HG03025 (cell line): ENCODE measurements around the gene MXD1.

Experiments
- ATAC-seq: cut with Tn5 transposase; IDR thresholded peaks from one replicate; pipeline ENCODE4 v1.9.1; 2021; ENCODE audit warnings: mild to moderate bottlenecking, moderate library complexity; ENCODE audit not compliant: unreplicated experiment, low FRiP score

The MXD1 gene

DNA sequence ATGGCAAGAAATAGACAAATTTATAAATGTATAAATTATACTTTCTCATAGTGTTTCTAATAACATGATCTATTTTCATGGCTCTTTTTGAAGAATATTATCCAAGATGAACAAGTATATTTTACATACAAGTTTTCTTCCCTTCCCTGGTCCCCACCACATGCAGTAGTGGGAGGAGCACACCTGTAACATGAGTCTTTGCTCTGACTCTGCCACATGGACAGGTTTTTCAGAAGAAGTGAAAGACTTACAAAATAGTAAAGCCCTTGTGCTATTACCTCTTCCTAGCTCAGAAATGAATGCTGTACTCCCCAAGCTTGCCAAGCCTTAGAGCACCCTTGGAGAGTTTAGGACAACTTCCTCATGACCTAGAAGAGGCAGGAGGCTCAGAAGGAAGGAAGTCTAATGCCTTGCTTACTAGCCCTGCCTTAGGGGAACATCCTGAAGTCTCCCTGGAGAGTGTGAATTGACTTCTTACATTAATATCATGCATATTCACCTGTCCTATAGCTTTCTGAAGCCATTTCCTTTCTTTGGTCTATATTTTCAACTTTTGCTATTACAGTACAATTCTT is 18.4 kb downstream of the MXD1 start:
- no peak for ATAC-seq

DNA sequence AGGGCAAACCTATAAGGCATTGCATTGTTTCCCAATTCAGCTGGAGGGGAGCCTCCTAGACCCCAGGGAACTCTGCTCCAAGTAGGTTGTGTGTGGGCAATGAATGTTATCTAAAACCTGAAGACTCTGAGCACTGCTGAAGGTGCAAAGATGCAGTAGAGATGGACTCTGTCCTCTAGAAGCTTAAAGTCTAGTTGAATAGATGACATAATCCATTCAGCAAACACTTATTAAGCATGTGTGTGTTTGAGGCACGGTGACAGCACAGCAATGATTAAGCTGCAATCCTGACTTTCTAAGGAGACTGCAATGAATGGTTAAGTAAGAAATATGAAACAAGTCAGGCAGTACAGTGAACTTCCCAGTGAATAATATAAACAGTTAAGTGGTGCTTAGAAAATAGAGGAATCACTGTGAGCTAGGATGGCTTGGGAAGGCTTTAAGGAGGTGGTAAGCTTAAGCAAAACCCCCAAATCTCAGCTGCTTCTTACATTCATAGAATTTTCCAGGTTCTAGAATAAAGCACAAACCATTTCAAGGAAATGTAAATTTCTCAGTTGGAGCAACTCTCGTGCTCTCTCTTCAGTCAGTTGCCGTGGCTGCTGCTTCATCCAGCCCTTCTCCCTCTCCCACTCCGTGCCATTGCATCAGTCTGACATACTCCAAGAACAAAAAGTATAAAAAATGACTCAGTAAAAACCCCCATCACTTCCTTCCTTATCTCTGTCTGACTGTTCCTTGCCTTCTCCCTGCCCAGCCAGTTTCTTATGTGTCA is 19.1 kb downstream of the MXD1 start:
- ATAC-seq: no peak

GRCh38 chr2:69934614-69934908 is 19.7 kb downstream of the MXD1 start:
- no peak for ATAC-seq

DNA sequence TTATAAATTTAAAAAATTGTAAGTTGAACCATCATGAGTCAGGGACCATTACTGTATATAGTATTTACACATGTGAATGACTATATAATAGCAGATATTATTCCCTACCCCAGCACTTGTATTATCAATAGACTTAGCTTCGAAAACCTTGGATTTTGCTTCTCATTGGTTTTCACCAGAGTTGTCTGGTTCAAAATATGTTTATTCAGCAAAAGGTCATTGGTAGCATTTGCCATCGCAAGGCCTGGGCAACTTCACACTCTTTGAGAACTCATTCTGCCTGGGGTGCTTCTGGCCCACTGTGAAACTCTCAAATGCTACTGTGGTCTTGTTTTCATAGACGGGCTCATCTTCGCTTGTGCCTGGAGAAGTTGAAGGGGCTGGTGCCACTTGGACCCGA is 20.1 kb downstream of the MXD1 start:
- no peak for ATAC-seq

DNA sequence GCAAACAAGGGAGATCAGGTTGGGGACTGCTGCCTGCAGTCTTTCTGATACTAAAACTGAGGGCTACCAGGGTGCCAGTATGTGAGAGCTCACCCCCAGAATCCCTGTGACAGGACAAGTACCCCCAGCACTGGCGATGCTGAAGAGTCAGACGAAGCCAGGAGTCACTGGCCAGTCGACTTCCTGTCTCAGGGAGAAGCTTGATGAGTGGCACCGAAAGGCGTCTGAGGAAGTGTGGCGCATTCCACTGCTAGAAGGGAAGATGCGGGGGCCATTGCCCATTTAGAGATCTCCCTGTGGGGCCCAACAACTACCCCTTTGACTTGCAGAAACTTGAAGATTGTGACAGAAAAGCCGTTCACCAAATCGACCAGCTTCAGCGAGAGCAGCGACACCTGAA is 22.0 kb downstream of the MXD1 start:
- no peak for ATAC-seq

DNA sequence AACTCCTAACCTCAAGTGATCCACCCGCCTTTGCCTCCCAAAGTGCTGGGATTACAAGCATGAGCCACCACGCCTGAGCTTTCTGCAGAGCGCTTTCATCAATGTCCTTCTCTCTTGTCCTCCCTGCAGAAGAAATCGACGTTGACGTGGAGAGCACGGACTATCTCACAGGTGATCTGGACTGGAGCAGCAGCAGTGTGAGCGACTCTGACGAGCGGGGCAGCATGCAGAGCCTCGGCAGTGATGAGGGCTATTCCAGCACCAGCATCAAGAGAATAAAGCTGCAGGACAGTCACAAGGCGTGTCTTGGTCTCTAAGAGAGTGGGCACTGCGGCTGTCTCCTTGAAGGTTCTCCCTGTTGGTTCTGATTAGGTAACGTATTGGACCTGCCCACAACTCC is 23.1 kb downstream of the MXD1 start:
- ATAC-seq: no peak

- ATAC-seq: no peak
These were observed 24.8 kb downstream of the MXD1 start for GRCh38 chr2:69939722-69940121.

GRCh38 chr2:69940691-69941090 is 25.8 kb downstream of the MXD1 start:
- ATAC-seq: no peak

- no peak for ATAC-seq
These were observed 28.3 kb downstream of the MXD1 start for GRCh38 chr2:69943000-69943842.

DNA sequence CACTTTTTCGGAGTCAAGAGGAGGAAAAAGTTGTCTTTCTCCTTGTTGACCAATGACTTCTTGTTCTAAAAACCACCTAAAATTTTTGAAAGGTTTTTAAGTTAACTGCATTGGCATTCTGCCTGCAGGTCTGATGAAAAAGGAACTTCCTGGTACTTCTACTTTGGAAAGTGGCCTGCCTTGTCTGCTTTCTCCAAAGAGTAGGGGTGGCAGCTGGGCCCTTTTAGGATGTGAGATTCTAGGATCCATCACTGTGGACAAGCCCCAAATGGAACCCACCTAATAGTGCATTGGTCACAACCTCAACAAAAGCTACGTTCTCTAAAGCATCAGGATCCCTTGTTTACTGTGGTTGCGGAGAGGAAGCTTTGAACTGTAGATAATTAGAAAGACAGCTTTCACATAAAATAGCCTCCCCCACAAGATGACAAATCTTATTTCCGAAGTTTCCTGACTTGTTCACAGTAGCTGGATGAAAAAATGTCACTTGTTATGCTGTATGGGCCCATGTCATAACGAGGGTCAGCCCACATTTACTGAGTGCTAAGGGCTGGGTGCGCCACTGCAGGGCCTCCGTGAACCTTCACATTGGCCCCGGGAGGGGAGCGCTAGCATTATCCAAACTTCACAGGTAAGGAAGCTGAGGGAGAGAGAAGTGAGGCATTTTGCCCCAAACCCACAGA is 29.1 kb downstream of the MXD1 start:
- ATAC-seq: no peak

- no peak for ATAC-seq
These were observed 29.8 kb downstream of the MXD1 start for GRCh38 chr2:69944756-69945155.

DNA sequence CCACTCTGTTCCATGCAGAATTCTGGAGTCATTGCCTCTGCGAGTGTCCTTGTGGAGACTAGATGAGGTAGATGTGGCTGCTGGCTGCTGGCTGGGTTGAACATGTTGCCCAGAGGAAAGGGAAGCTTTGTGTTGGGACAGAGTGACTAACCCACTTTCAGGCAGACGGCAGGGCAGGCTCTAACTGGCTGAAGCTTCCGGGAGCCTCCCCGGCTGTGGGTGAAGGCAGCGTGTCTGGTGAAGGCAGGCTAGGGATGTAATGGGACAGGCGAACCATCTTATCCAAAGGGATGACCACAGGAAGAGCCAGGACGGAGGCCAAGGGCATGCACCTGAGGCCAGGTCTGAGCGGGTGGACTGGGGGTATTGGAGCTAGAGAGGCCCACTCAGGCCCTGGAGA is 30.5 kb downstream of the MXD1 start:
- ATAC-seq: no peak

DNA sequence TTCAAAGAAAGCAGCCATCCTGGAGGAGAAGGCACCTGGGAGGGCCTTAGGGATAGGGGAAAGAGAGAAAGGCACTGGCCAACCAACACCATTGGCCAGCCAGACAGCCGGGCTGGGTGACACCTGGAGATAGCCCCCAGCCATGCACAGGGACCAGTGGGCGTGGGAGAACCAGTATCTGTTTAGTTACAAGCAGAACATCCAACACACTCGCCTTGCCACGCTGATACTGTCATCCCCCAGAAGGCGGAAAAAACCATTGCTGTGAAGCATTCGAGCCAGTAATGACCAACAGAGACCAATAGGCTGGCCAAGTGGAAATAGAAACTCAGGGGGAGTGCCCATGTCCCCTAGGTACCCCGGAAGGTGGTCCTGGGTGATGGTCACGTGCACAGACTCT is 31.0 kb downstream of the MXD1 start:
- no peak for ATAC-seq

DNA sequence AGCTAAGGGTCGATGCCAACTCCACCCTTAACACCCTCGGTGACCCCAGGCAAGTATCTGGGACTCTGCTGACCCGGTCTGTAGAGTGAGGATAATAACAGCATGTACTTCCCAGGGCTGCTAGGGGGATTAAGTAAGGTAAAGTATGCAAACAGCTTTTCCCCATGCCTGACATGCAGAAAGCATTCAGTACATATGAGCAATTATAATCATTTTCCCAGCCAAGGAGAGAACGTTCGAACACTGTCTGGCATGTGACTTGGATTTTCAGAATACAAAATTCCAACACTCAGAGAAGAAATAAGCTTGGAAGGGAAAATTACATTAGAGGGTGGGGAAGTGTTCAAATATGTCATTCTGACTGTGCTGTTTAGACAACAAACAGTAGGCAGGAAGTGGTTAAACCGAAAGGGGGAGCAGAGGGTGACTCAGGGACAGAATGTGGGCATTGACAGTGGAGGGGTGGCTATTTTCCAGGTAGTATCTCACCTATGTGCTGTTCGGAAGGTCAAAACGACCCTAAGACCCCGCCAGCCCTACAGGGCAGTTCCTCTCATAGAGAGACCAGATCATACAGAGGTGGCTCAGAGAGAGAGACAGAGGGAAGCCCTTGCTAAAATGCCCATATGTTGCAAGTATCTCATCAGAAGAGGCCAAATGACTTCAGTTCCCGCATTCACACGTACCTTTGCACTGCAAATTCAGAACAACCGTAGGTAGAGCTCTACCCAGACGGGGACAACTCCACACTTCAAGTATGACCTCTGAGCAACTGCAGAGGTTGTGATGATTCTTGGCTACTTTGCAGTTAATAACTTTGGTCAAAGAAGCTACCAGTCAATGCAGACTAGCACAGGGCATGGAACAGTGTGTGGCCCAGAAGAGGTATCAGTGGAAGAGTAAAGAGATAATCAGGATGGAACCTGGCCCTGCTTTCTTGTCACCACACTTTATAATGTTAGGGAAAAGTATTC is 31.7 kb downstream of the MXD1 start:
- ATAC-seq: no peak

DNA sequence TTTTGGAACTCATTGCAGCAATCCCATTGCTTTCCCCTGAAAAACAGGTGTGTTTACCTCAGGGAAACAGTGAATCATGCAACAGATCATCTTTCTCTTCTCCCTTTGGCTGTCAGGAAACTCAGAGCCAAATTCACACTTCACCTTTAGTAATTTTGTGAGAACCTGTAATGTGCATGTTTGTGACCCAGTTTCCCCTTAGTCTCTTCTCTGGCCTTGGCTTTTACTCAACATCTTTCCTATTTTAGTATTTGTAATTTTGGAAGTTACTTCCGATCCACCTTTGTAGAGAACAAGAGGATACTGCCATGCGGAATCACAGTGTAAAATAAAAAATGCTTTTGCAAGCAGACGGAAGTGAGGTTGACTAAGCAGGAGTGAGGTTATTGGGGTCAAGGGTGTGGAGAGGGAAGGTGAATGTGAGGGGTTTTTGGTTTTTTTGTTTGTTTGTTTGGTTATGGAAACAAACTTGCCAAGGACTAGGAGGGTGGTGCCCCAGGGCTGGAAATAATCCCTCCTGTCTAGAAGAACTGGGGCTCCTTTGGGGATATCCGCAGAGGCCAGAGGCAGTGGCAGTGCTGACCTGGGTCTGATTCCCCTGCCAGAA is 32.5 kb downstream of the MXD1 start:
- ATAC-seq: no peak

DNA sequence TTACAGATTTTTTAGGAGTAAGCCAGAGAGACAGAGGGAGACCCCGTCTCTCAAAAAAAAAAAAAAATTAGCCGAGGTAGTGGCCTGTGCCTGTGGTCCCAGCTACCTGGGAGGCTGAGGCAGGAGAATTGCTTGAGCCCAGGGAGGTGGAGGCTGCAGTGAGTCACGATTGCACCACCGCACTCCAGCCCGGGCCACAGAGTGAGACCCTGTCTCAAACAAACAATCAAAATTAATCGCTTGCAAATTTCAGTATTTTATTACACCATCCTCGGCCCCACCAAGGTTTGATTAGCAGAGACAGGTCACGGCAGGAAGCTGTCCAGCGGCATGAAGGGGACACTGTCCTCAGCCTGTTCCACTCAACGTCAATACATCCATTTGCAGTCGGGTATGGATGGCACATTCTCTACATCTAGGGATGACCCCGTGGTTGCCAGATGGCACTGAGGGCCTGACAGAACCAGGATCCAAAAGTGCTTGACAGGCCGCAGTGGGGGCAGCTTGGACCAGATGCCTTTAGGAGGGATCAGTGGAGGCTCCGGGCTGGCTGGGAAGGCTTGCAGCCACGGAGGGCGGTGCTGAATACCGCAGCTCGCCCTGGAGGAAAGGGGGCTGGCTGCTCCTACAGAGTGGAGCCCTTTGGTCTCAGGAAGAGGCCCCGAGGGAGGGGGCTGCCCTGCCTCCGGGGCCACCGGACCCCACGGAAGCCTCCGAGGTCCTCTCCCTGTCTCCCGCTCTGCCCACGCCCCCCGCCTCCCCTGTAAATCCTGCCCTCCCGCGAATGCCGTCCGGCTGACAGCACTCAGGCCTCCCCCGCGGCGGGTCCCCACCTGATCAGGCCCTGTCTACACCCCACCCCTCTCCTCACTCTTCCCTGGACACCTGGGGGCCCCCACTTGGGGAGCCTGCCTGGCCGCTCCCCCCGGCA is 33.4 kb downstream of the MXD1 start:
- no peak for ATAC-seq

DNA sequence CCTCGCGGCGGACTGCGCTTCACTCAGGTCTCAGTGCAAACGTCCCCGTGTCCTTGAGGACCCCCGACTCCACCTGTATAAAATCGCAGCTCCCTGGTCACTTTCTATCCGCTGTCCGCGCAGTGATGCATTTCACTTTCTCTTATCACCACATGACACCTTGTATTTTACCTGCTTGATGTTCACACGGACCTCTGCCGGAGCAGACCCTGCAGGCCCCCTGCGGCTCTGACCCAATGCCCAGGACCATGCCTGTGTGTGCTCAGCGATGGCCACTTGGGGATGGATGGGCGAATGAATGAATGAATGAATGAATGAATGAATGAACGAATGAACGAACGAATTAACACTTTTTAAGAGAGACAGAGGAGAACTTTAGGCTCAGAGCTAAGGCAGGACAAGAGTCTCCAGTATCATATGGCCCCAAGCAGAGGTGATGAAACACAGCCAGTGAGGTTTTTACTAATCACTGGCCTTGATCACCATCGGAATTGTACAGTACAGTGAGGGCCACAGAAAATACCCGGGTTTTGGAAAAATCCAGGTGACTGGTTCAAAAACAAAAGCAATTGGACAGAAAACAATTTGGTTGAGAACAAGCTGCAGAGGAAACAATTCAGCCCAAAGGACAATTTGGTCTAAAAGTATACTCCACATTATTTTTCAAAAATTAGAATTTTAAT is 34.2 kb downstream of the MXD1 start:
- no peak for ATAC-seq

GRCh38 chr2:69950241-69950640 is 35.3 kb downstream of the MXD1 start:
- ATAC-seq: no peak
